ENCODE data around the gene E2F4. TPM values are rescaled to one million over a fixed set of nuclear protein-coding genes. Genes with fewer than 3 reads are reported as not detected.
A peak's percentile ranks its signal among the peaks of the same experiment; 100 is the strongest.

E2F4 gene
- total RNA-seq, 1 donor from 2014 or later, result 35.7 TPM

- intact Hi-C loops (cut with micrococcal nuclease), result no loop called here
- ATAC-seq, result no peak
- no peak for DNase-seq
These were observed 34.4 kb downstream of the E2F4 start for GRCh38 chr16:67226295-67226803.

- peak; percentile 98 for DNase-seq
- intact Hi-C loops (cut with micrococcal nuclease), result no loop called here
- peak; percentile 96 for ATAC-seq
These were observed 35.0 kb downstream of the E2F4 start, which contains the start of gene TMEM208 for GRCh38 chr16:67226804-67227566. TSS of gene TMEM208 (plus strand) at chr16:67227130. CDS start at chr16:67227219, 89 bp downstream.

GRCh38 chr16:67227567-67227921, 35.6 kb downstream of the E2F4 start:
- intact Hi-C loops (cut with micrococcal nuclease), result no loop called here
- ATAC-seq (no peak), DNase-seq (no peak)

GRCh38 chr16:67228034-67228785, 36.3 kb downstream of the E2F4 start:
- no peak for DNase-seq
- intact Hi-C loops (cut with micrococcal nuclease), result no loop called here
- ATAC-seq, result no peak

GRCh38 chr16:67228905-67229304, 37.0 kb downstream of the E2F4 start:
- ATAC-seq, result no peak
- intact Hi-C loops (cut with micrococcal nuclease), result no loop called here
- DNase-seq, result no peak

- ATAC-seq, result no peak
- intact Hi-C loops (cut with micrococcal nuclease), result no loop called here
- no peak for DNase-seq
These were observed 38.2 kb downstream of the E2F4 start for GRCh38 chr16:67229906-67230808.

GRCh38 chr16:67230809-67231660, 39.1 kb downstream of the E2F4 start:
- no peak for DNase-seq
- no peak for ATAC-seq
- intact Hi-C loops (cut with micrococcal nuclease), result no loop called here

GRCh38 chr16:67233596-67233995, 41.6 kb downstream of the E2F4 start:
- ATAC-seq, result no peak
- intact Hi-C loops (cut with micrococcal nuclease), result no loop called here
- no peak for DNase-seq

- intact Hi-C loops (cut with micrococcal nuclease), result no loop called here
- DNase-seq (no peak), ATAC-seq (no peak)
These were observed 42.2 kb downstream of the E2F4 start for GRCh38 chr16:67234180-67234597.

- ATAC-seq (no peak), DNase-seq (no peak)
- intact Hi-C loops (cut with micrococcal nuclease), result no loop called here
These were observed 44.0 kb downstream of the E2F4 start for GRCh38 chr16:67235816-67236562.

- peak; percentile 11 for ATAC-seq
- peak; percentile 44 for DNase-seq
- intact Hi-C loops (cut with micrococcal nuclease), result no loop called here
These were observed 44.8 kb downstream of the E2F4 start for GRCh38 chr16:67236563-67237395.

GRCh38 chr16:67237396-67238277, 45.7 kb downstream of the E2F4 start:
- intact Hi-C loops (cut with micrococcal nuclease), result no loop called here
- DNase-seq (peak; percentile 17), ATAC-seq (no peak)

GRCh38 chr16:67238278-67238575, 46.3 kb downstream of the E2F4 start:
- intact Hi-C loops (cut with micrococcal nuclease), result no loop called here
- DNase-seq (no peak), ATAC-seq (no peak)

- DNase-seq (peak; percentile 22), ATAC-seq (no peak)
- intact Hi-C loops (cut with micrococcal nuclease), result no loop called here
These were observed 47.0 kb downstream of the E2F4 start for GRCh38 chr16:67238806-67239470.

GRCh38 chr16:67240506-67240905, 48.6 kb downstream of the E2F4 start:
- ATAC-seq (no peak), DNase-seq (peak; percentile 18)
- intact Hi-C loops (cut with micrococcal nuclease), result no loop called here
